Stimulated activated CD8-positive, alpha-beta memory T cell treated with anti-CD3 and anti-CD28 coated beads, Interleukin-2, amount 100 ng/mL, for 1 hour (primary cell): ENCODE data around the gene TBC1D5.

Source experiments
- DNase-seq, 2 donors: peaks; one replicate each; pipeline ENCODE4 v3.0.0-alpha.2; 2020; ENCODE audit warnings: low read depth in 2 of 2

The TBC1D5 gene

GRCh38 chr3:17221529-17221928, 520.9 kb downstream of the TBC1D5 start:
- DNase-seq = no peak

- DNase-seq = no peak
Measured at GRCh38 chr3:17219593-17219992, 522.8 kb downstream of the TBC1D5 start.

DNA sequence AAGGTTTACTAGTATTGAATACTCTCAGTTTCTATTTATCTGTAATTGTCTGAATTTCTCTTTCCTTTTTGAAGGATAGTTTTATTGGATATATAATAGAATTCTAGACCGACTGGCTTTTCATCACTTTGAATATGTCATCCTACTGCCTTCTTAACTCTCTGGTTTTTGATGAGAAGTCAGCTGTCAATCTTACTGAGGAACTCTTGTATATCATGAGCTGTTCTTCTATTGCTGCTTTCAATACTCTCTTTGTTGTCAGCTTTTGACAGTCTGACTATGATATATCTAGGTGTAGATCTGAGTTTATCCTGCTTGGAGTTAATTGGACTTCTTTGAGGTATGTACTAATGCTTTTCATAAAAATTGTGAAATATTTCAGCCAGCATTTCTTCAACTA, 523.8 kb downstream of the TBC1D5 start:
- DNase-seq = no peak

DNA sequence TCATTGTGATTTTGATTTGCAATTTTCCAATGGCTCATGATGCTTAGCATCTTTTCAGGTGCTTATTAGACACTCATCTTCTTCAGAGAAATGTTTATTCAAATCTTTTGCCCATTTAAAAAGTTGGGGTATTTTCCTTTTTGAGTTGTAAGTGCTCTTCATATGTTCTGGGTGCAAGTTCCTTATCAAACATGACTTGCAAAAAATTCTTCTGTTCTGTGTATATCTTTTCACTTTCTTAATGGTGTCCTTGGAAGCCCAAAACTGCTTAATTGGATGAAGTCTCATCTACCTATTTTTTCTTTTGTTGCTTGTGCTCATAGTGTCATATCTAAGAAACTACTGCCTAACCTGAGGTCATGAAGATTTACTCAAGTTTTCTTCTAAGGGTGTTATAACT, 524.8 kb downstream of the TBC1D5 start:
- no peak for DNase-seq

DNA sequence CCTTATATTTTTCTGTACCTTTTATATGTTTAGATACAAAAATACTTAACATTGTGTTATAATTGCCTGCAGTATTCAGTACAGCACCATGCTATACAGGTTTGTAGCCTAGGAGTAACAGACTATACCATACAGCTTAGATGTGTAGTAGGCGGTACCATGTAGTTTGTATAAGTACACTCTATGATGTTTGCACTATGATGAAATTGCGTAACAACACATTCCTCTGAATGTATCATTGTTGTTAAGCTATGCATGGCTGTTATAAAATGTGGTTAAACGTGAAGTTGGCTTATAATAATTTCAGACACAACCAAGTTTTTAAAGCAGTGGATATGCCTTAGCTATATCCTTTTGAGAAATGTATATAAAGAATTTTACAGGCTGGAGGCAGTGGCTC, 529.3 kb downstream of the TBC1D5 start:
- no peak for DNase-seq

- DNase-seq = no peak
Measured at GRCh38 chr3:17207979-17208378, 534.5 kb downstream of the TBC1D5 start.

DNA sequence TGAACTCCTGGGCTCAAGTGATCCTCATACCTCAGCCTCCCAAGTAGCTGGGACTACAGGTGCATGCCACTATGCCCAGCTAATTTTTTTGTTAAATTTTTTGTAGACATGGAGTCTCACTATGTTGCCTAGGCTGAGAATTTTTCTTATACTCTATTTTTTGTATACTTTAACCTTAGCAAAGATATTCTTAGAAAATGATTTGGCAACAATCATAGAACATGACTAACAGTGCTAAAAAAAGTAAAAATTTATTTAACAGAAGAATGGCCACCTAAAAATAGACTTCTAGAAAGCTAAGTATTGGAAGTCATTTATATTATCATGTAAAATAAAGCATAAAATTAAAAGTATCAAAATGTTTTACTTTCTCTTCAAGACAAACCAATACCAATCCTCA, 535.4 kb downstream of the TBC1D5 start:
- no peak for DNase-seq

DNA sequence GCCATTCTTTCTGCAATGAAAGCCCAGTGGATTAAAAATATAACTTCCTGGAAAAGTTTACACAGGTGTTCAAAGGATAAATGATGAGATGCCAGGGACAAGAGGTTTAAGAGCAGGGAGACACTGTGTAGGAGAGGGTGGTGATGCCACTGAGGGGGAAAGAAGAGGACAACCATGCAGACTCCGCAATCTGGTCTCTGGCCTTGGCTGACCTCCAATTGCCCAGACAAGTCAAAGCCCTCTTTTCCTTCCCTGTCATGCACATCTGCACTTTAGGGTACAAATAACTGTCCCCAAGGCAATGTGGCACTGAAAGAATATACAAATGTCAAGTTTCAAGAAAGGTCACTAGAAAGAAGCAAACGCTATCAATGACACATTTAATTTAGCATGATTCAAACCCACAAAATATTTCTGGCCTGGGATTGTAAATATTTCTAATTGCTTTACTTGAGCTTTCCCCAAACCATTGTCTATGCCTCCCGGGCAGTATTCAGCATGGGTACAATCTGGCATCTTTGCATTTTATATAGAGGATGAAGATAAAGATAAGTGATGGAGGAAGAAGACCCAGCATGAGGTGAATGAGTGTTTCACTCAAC, 538.3 kb downstream of the TBC1D5 start:
- DNase-seq = no peak

GRCh38 chr3:17201538-17201937, 540.9 kb downstream of the TBC1D5 start:
- DNase-seq = no peak

DNA sequence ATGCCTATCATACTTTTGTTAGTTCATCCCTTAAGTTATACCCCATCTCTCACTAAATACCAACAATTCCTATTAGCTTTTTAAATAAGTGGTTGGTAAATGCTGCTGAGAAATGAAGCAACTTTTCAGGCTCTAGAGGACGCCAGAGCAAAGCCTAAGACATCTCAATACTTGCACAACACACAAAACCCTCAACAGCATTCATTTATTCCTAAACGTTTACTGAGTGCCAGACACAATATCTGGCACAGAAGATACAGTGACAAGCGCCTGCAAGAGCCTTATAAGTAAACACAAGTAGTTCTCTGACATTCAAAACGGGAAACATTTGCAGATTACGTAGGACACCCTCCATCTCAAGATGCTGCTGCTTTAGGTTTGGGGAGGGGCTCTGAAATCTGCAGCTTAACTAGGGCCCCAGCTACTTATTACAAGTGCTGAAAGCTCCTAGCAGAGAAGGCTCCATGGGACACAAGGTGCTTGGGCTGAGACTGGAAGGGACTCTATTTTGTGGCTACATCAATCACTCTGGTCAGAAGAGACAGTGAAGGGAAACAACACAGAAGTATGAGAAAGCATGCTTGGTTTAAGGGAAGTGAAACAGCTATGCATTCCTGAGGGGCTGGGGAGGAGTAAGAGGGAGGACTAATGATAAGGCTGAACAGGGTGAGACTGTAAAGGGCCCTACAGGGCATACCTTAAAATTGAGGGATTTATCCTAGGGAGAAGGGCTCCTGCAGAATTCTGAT, 546.4 kb downstream of the TBC1D5 start:
- no peak for DNase-seq

DNA sequence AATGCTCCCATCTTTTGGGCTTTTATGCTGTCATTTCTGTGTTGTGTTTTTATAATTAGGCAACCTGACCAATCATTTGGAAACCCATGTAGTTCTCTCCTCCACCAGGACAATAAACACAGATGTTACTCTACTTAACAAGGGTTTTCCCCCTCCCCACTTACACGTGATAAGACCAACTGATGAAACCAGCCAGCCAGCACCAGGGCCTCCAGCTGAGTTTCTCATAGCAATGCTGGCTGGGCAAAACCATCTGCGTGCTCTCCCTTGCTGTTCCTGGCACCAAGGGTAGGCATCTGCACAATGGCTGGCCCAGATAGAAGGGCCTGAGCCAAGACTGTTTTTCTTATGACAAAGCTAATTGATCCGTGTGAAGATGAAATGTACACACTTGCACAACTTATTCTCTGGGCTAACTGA, 547.2 kb downstream of the TBC1D5 start:
- no peak for DNase-seq

DNA sequence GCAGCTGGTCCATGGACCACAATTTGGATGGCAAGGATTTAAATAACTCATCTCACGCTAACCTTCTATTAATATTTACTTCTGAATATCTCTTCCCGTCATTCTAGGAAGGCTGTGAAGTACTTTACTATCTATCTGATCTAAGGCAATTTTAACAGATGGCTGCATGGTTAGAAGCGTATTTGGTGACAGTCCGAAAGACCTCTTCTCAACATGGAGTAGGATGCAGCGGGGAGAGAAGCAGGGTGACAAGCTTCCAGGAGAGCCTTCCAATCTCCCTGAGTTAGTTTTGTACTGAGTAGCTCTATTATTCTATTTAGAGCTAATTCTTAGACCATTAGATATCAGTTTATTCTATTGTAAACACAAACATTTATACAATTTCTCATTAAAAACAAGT, 548.3 kb downstream of the TBC1D5 start:
- no peak for DNase-seq

DNA sequence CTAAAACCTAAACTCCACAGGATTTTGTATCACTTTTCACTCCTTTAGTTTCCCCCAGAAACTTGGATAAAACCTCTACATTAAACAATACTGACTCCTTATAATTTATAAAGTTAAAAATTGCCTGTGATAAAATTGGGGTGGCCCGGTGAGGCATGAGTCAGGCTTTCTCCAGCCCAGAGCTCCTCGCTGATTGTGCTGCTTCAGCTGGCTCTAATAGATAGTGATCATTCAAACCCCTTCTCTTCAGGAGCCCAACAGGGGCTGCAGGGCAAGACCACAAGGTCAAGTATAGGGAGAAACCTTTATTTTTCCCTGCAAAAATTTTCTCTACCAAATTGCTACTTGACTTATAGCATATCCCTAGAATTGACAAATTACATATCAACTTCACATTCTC, 549.4 kb downstream of the TBC1D5 start:
- DNase-seq = no peak

DNA sequence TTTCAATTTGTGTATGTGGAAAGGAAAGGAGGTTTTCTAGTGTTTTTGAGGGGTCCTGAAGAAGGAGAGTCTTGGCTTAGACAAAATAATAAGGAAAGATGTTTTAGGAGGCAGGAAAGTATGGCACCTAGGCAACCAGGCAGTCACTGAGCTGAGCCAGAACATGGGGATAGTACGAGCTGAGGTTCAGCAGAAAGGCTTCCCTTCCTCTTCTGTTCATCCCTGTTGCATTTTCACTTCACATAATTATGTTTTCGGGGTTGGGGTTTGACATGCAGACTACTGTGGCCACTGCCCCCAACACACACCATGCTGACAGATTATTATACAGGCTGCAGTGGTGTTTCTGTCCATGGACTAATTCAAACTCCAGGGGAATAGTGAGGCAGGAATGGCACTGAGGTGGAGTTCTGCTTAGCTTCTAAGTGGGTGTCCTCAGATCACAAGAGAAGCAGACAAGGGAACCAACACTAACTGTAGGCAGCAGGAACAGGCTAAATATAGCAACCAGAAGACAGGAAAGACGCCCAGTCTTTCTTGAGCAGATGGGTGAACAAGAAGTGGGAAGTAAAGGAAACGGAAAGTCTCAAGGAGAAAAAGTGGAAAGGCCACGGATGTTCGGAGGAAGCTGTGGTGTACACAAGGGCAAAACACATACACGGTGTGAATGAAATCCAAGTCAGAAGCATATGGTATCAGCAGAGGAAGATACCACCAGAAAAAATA, 551.9 kb downstream of the TBC1D5 start:
- DNase-seq = no peak

DNA sequence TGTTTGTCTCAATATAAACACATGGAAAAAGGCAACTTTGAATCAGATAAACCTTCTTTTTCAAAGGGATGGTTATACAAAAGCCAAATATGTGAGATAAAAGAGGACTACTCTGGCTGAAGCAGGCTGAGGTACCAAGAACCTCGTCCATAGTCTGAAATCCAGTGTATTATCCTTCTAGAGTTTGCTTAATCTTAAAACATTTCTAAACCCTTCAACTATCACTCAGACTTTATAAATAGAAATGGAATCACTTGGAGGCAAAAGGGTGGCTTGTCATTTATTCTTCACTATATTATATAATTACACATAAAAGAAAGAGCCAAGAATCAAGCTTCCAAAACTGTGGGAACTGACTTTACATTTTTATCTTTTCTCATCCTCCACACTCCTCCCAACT, 554.1 kb downstream of the TBC1D5 start:
- no peak for DNase-seq

DNA sequence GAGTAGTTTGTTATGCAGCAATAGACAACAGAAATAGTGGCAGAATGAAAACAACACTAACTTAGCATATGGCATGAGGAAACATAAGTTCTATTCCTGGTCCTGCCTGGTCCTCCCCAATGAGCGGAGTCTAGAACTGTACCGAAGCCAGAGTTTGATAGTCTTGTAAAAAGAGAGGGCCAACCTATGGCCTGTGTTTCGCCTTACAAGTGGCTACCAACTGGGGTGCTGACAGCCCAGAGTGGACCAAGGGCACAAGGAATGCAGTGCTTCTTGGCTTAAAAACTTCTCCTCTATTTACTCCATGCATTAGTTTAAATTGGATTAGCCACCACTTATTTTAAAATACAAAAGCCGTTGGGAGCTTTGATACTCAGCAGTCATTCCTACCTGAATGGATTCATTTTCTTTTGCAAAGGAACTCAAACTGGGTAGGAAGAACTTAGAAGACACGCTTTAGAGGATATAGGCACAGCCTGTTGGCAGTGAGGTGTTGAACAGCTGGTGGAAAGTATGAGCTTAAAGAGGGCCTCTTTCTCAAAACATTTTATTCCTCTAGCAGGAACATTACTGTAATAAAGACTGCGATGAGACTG, 554.7 kb downstream of the TBC1D5 start:
- DNase-seq = no peak

DNA sequence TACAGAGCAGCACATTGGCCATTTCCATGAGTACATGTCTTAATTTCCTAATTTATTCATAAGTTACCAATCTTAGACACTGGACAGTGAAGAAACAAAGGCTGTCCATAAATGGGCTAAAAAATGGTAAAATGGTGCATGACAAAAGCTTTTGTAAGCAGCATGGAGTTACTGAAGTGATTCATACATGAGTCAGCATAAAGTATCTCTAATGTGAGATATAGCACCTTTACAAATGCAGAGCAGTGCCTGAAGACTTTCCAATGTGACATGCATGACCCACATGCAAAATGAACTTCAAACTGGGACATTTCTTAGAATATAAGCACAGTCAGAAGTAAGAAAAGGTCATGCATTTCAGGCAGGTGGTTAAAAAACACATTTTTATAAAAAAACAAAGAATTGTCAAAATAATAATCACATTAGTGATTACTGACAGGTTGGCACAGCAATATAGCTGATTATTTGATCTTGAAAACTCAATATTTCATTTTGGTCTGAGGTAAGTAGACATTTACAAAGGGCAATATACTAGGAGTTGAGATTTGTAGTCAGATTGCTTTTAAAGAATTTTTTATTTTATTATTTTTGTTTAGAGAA, 558.4 kb downstream of the TBC1D5 start:
- no peak for DNase-seq

DNA sequence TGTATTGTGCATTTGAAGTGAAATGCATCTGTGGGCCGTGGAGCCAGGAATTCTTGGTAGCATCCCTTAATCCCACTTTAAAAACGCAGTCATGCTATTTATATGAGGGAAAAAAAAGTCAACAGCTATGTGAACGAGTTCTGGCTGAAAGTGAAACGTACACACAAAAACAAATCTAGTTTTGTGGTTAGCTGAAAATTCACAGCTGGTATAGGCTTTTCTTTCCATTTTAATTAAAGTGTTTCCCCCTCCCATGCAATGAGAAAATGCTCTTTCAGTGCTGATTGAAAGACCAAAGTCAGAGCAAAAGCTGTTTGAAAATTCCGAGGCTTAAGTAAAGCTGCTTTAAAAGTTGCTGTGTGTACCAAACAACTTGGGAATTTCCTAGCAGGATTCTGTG, 560.3 kb downstream of the TBC1D5 start:
- DNase-seq = no peak

DNA sequence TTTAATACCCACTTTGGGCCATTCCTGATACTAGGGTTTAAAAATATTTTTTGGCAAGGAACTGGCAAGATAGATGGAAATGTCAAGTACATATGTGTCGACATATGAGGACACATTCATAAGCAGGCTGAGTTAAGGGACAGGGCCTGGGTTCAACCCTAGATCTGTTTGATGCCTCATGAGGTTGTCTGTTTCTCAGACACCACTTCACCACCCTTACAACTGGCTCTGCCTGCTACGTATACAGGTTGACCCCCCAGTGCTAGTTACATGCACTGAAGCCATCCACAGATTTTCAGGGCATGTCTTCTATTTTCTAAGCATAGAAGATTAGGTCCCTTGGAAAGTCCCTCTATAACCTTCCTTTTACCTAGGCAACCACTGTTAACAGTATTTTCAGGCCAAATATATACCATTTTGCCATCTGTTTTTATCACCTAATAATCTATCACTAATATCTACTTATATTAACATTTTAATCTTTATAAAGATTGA, 561.0 kb downstream of the TBC1D5 start:
- no peak for DNase-seq

- DNase-seq = no peak
Measured at GRCh38 chr3:17179381-17180205, 562.8 kb downstream of the TBC1D5 start.

GRCh38 chr3:17176757-17177156, 565.7 kb downstream of the TBC1D5 start:
- no peak for DNase-seq
